H9 (cell line): ENCODE data around the gene ZMIZ1. TPM values are rescaled to one million over a fixed set of nuclear protein-coding genes. Genes with fewer than 3 reads are reported as not detected.

Source experiments
- DNase-seq: peaks from one replicate; pipeline ENCODE4 v3.0.0-alpha.2; 2017
- H2AFZ ChIP-seq: one replicate; pipeline ENCODE4 v1.6.1; 2013; ENCODE audit warnings: mild to moderate bottlenecking, low read length, control low read depth, moderate library complexity
- H2AK5ac ChIP-seq: 2 replicates; pipeline ENCODE4 v1.6.1; 2013; ENCODE audit warnings: low read length, control low read depth, mixed read lengths; ENCODE audit not compliant: insufficient read length
- H2BK120ac ChIP-seq: one replicate; pipeline ENCODE4 v1.6.1; 2013; ENCODE audit warnings: low read depth, mild to moderate bottlenecking, low read length, control low read depth, inconsistent platforms; ENCODE audit not compliant: poor library complexity, severe bottlenecking
- H2BK12ac ChIP-seq: 2 replicates; pipeline ENCODE4 v1.6.1; 2013; ENCODE audit warnings: low read length, control low read depth, mixed read lengths, low read depth; ENCODE audit not compliant: insufficient read length
- H2BK15ac ChIP-seq: 2 replicates; pipeline ENCODE4 v1.6.1; 2013; ENCODE audit warnings: low read depth, low read length, control low read depth
- H2BK20ac ChIP-seq: one replicate; pipeline ENCODE4 v1.6.1; 2013; ENCODE audit warnings: low read depth, mild to moderate bottlenecking, low read length, control low read depth, inconsistent platforms; ENCODE audit not compliant: poor library complexity, severe bottlenecking
- H2BK5ac ChIP-seq: 2 replicates; pipeline ENCODE4 v1.6.1; 2013; ENCODE audit warnings: low read length, control low read depth, mixed read lengths; ENCODE audit not compliant: insufficient read length
- H3K14ac ChIP-seq: 2 replicates; pipeline ENCODE4 v1.6.1; 2013; ENCODE audit warnings: low read length, control low read depth; ENCODE audit not compliant: insufficient read depth
- H3K18ac ChIP-seq: 2 replicates; pipeline ENCODE4 v1.6.1; 2013; ENCODE audit warnings: low read depth, mild to moderate bottlenecking, mixed read lengths, low read length, control low read depth; ENCODE audit not compliant: insufficient read length
- H3K23ac ChIP-seq: 2 replicates; pipeline ENCODE4 v1.6.1; 2013; ENCODE audit warnings: low read length, control low read depth, mixed read lengths, low read depth; ENCODE audit not compliant: insufficient read length
- H3K23me2 ChIP-seq: 2 replicates; pipeline ENCODE4 v1.6.1; 2013; ENCODE audit warnings: low read depth, mild to moderate bottlenecking, mixed read lengths, low read length, control low read depth; ENCODE audit not compliant: insufficient read length, poor library complexity, severe bottlenecking
- H3K27ac ChIP-seq: 2 replicates; pipeline ENCODE4 v1.5.1; 2013; ENCODE audit warnings: low read length, control low read depth, mixed read lengths, low read depth; ENCODE audit not compliant: insufficient read length
- H3K27me3 ChIP-seq: 2 replicates; pipeline ENCODE4 v1.6.1; 2013; ENCODE audit warnings: low read length, control low read depth, inconsistent platforms; ENCODE audit not compliant: insufficient read depth
- H3K4ac ChIP-seq: 2 replicates; pipeline ENCODE4 v1.6.1; 2013; ENCODE audit warnings: low read depth, mild to moderate bottlenecking, control low read depth, inconsistent platforms, low read length, moderate library complexity
- H3K4me1 ChIP-seq: 2 replicates; pipeline ENCODE4 v1.6.1; 2013; ENCODE audit warnings: low read length, control low read depth, inconsistent platforms; ENCODE audit not compliant: insufficient read depth
- H3K4me2 ChIP-seq: 2 replicates; pipeline ENCODE4 v1.6.1; 2013; ENCODE audit warnings: low read length, control low read depth, mixed read lengths; ENCODE audit not compliant: insufficient read length, insufficient read depth
- H3K56ac ChIP-seq: 2 replicates; pipeline ENCODE4 v1.6.1; 2013; ENCODE audit warnings: low read depth, mild to moderate bottlenecking, mixed read lengths, low read length, control low read depth; ENCODE audit not compliant: insufficient read length
- H3K79me1 ChIP-seq: 2 replicates; pipeline ENCODE4 v1.6.1; 2013; ENCODE audit warnings: low read depth, mild to moderate bottlenecking, moderate library complexity, low read length, control low read depth, inconsistent platforms; ENCODE audit not compliant: insufficient read depth, poor library complexity, severe bottlenecking
- H3K79me2 ChIP-seq: 2 replicates; pipeline ENCODE4 v1.6.1; 2013; ENCODE audit warnings: low read length, control low read depth, inconsistent platforms; ENCODE audit not compliant: insufficient read depth
- H3K9ac ChIP-seq: 2 replicates; pipeline ENCODE4 v1.6.1; 2013; ENCODE audit warnings: low read length, control low read depth, mixed read lengths; ENCODE audit not compliant: insufficient read length; ENCODE audit errors: extremely low read depth
- H3K9me3 ChIP-seq: one replicate; pipeline ENCODE4 v1.6.1; 2013; ENCODE audit warnings: low read depth, low read length, inconsistent platforms; ENCODE audit not compliant: control insufficient read depth
- H3T11ph ChIP-seq: one replicate; pipeline ENCODE4 v1.6.1; 2013; ENCODE audit warnings: mild to moderate bottlenecking, low read length, control low read depth, inconsistent platforms
- H4K20me1 ChIP-seq: one replicate; pipeline ENCODE4 v1.6.1; 2013; ENCODE audit not compliant: control insufficient read depth, insufficient read length, insufficient read depth
- H4K5ac ChIP-seq: 2 replicates; pipeline ENCODE4 v1.6.1; 2013; ENCODE audit warnings: low read depth, mild to moderate bottlenecking, mixed read lengths, low read length, control low read depth; ENCODE audit not compliant: insufficient read length
- H4K8ac ChIP-seq: replicated peaks from 2 replicates; pipeline ENCODE4 v1.6.1; 2013; ENCODE audit warnings: low read length, control low read depth, mixed read lengths, low read depth; ENCODE audit not compliant: insufficient read length
- H4K91ac ChIP-seq: 2 replicates; pipeline ENCODE4 v1.6.1; 2013; ENCODE audit warnings: low read depth, mild to moderate bottlenecking, moderate library complexity, mixed read lengths, low read length, control low read depth; ENCODE audit not compliant: insufficient read length
- H3K27ac Mint-ChIP-seq, 3 experiments: 2 replicates in 2 of 3; 3 replicates in 1 of 3; pipeline ENCODE4 v1.8.0; 2020 to 2021; ENCODE audit warnings: mixed read lengths in 3 of 3, mild to moderate bottlenecking in 1 of 3, moderate library complexity in 1 of 3
- H3K27me3 Mint-ChIP-seq: 2 replicates; pipeline ENCODE4 v1.8.0; 2021; ENCODE audit warnings: low read depth, mild to moderate bottlenecking, moderate library complexity, mixed read lengths
- H3K36me3 Mint-ChIP-seq, 3 experiments: 2 replicates in 2 of 3; 3 replicates in 1 of 3; pipeline ENCODE4 v1.8.0; 2020 to 2021; ENCODE audit warnings: low read depth in 3 of 3, mixed read lengths in 3 of 3; ENCODE audit not compliant: insufficient read depth in 1 of 3
- H3K4me1 Mint-ChIP-seq, 2 experiments: 2 replicates each; pipeline ENCODE4 v1.8.0; 2020; ENCODE audit warnings: mixed read lengths in 2 of 2
- H3K4me3 Mint-ChIP-seq, 2 experiments: 2 replicates in 1 of 2; 3 replicates in 1 of 2; pipeline ENCODE4 v1.8.0; 2020 to 2021; ENCODE audit warnings: mild to moderate bottlenecking in 2 of 2, mixed read lengths in 2 of 2, moderate library complexity in 1 of 2
- H3K9me3 Mint-ChIP-seq, 2 experiments: 2 replicates in 1 of 2; 3 replicates in 1 of 2; pipeline ENCODE4 v1.8.0; 2020; ENCODE audit warnings: mild to moderate bottlenecking in 2 of 2, mixed read lengths in 2 of 2, moderate library complexity in 1 of 2
- WGBS: extraction: QIAGEN DNeasy Blood & Tissue Kit; methylation state at CpG from one replicate; pipeline ENCODE4 v1.1.7; 2013; ENCODE audit warnings: missing lambda C conversion rate, low lambda C conversion rate, mixed read lengths; ENCODE audit not compliant: insufficient read length; ENCODE audit errors: extremely low coverage; 5-methylcytosine and 5-hydroxymethylcytosine counted together
- total RNA-seq: library from RNA; stranded (reverse); gene quantifications from 2 replicates; pipeline ENCODE4 v1.2.1, GENCODE V29; 2021
- TF ChIP-seq, protein P1 (sequence below): fragments of 200-600 bp; sonication (generic); conservative IDR thresholded peaks from 3 replicates; pipeline ENCODE4 v1.8.0; 2021; ENCODE audit warnings: antibody characterized with exemption, mild to moderate bottlenecking

Gene ZMIZ1
- total RNA-seq, 1 experiment from 2014 or later = 36.9 TPM

DNA sequence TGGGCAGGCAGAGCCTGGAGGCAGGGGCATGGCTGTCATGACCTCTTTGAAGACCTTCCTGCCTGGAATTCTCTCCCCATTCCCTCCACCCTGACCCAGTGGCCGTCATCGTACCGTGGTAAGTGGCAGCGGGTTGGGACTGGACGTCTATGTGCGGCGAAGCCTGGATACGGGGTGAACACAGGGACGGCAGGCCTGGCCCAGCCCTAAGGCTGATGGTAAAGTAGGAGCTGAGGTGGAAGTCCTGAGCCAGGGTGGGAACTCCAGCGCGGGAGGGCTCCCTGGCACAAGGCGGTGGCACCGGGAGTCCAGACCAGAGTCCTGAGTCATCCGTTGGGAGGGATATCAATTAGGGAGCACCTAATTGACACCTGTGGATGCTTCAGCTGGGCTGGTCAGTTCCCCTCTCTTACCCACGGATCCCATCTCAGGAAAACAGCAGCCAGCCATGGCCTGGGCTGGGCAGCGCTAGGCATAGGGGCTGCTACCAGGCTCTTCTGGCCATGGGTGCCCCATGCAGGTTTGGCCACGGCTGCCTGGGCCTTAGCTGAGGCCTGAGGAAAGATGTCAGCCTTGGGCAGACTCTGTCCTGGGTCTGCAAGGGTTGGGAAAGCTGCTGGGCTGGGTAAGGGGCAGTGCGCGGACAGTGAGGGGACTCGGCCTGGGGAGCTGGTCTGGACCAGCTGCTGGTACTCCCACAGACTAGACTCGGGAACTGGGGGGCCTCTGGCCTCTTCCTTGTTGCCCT, 281.8 kb downstream of the ZMIZ1 start:
- H3K79me1 ChIP-seq = peaks cover 5% of the 10 kb centered on the region
- no peak overlapping the region for H4K91ac ChIP-seq
- H4K5ac ChIP-seq = no peak overlapping the region
- H3K23me2 ChIP-seq = peaks cover 5% of the 10 kb centered on the region
- H3K14ac ChIP-seq = no peak overlapping the region
- no peaks in the 10 kb centered on the region for H3K27me3 ChIP-seq
- no peaks in the 10 kb centered on the region; the same call in 1 of the 2 replicates for H3K27me3 Mint-ChIP-seq
- H2BK12ac ChIP-seq = no peak overlapping the region
- H3K27ac Mint-ChIP-seq = no peak overlapping the region
- H3K4me1 Mint-ChIP-seq = peaks cover 8 to 17% of the 10 kb centered on the region in 2 experiments; a peak in 3 of 4 replicates
- no peak overlapping the region for H3K4me2 ChIP-seq
- no peak overlapping the region for H2AK5ac ChIP-seq
- no peak overlapping the region for H2BK5ac ChIP-seq
- DNase-seq = peak; percentile 17
- H2BK20ac ChIP-seq = no peak overlapping the region
- no peak overlapping the region for H3K9ac ChIP-seq
- H3K9me3 ChIP-seq = no peaks in the 10 kb centered on the region
- H3K36me3 Mint-ChIP-seq = peaks cover 42 to 69% (median 65%) of the 10 kb centered on the region in 3 experiments; a peak in 6 of 7 replicates
- no CpG with 5 or more reads among the region's 21 CpGs for WGBS
- 0 out of 2 replicates have a peak, but pooled peaks cover 5% of the 10 kb centered on the region for H3K4me1 ChIP-seq
- H3K4ac ChIP-seq = no peak overlapping the region
- H3T11ph ChIP-seq = no peak overlapping the region
- no peak overlapping the region for H2BK120ac ChIP-seq
- H3K4me3 Mint-ChIP-seq = no peak overlapping the region; a peak in 1 of 5 replicates
- no peaks in the 10 kb centered on the region for H4K20me1 ChIP-seq
- no peak overlapping the region for H3K27ac ChIP-seq
- no peaks in the 10 kb centered on the region for H3K9me3 Mint-ChIP-seq
- no peak overlapping the region for H3K23ac ChIP-seq
- TF ChIP-seq, protein P1, sequence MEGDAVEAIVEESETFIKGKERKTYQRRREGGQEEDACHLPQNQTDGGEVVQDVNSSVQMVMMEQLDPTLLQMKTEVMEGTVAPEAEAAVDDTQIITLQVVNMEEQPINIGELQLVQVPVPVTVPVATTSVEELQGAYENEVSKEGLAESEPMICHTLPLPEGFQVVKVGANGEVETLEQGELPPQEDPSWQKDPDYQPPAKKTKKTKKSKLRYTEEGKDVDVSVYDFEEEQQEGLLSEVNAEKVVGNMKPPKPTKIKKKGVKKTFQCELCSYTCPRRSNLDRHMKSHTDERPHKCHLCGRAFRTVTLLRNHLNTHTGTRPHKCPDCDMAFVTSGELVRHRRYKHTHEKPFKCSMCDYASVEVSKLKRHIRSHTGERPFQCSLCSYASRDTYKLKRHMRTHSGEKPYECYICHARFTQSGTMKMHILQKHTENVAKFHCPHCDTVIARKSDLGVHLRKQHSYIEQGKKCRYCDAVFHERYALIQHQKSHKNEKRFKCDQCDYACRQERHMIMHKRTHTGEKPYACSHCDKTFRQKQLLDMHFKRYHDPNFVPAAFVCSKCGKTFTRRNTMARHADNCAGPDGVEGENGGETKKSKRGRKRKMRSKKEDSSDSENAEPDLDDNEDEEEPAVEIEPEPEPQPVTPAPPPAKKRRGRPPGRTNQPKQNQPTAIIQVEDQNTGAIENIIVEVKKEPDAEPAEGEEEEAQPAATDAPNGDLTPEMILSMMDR = no peak
- no peak overlapping the region for H2BK15ac ChIP-seq
- no peaks in the 10 kb centered on the region for H3K79me2 ChIP-seq
- no peak overlapping the region for H3K56ac ChIP-seq
- no peak overlapping the region for H4K8ac ChIP-seq
- H2AFZ ChIP-seq = no peak overlapping the region
- H3K18ac ChIP-seq = no peak overlapping the region
